T-cell (primary cell): Measurements from ENCODE around the gene TCP10L. TPM values are rescaled to one million over a fixed set of nuclear protein-coding genes. Genes with fewer than 3 reads are reported as not detected.
A peak's percentile ranks its signal among the peaks of the same experiment; 100 is the strongest.
"Not testable (repeated sequence)": the region's sequence is repeated elsewhere in the genome, so short reads cannot be mapped to it uniquely, and the experiment has no call there.

Experiments
- ATAC-seq, 4 experiments: fragments of 200-7000 bp in 3 of 4; fragments of 150-1000 bp in 1 of 4; cut with Tn5 transposase; replicated peaks in 1 of 4; 1 replicate in 3 of 4; 2 replicates in 1 of 4; pipeline ENCODE4 v1.10.0; 2021; ENCODE audit warnings: moderate library complexity in 3 of 4, mild to moderate bottlenecking in 2 of 4, moderate number of reproducible peaks in 1 of 4
- CTCF ChIA-PET, 2 donors: fragments of 300-600 bp; sonication (Branson Sonifier 250); formaldehyde crosslinking; loops; one replicate each; lab custom pipeline; 2022; ENCODE audit warnings: antibody characterized with exemption in 2 of 2; lab: Charles Lee
- POLR2A ChIA-PET, 2 donors: fragments of 300-600 bp; sonication (Branson Sonifier 250); formaldehyde crosslinking; loops; one replicate each; lab custom pipeline; 2022; ENCODE audit warnings: antibody characterized with exemption in 2 of 2; lab: Charles Lee
- DNase-seq, 35 experiments: peaks; one replicate each; pipeline versions ENCODE4 v3.0.0 to v3.0.0-alpha.2; 2013 to 2023
- H3K27ac ChIP-seq: one replicate; pipeline ENCODE4 v1.5.1; 2013; ENCODE audit warnings: low read length
- H3K27me3 ChIP-seq, 2 experiments: replicated peaks in 1 of 2; 1 replicate in 1 of 2; 2 replicates in 1 of 2; pipeline versions ENCODE4 v1.6.1 to v1.7.0; 2013; ENCODE audit warnings: low read length in 1 of 2, mixed read lengths in 1 of 2; ENCODE audit not compliant: control insufficient read depth in 2 of 2, insufficient read depth in 2 of 2; ENCODE audit errors: extremely low read depth in 1 of 2
- H3K36me3 ChIP-seq, 2 donors: 1 replicate in 1 of 2; 2 replicates in 1 of 2; pipeline versions ENCODE4 v1.6.1 to v1.7.0; 2013; ENCODE audit warnings: low read length in 1 of 2; ENCODE audit not compliant: control insufficient read depth in 2 of 2, insufficient read depth in 1 of 2; ENCODE audit errors: extremely low read depth in 1 of 2
- H3K4me1 ChIP-seq, 2 experiments: 1 replicate in 1 of 2; 2 replicates in 1 of 2; pipeline versions ENCODE4 v1.6.1 to v1.7.0; 2013; ENCODE audit warnings: low read length in 2 of 2, mixed read lengths in 1 of 2; ENCODE audit not compliant: insufficient read depth in 2 of 2, control insufficient read depth in 1 of 2; ENCODE audit errors: extremely low read depth in 1 of 2
- H3K4me3 ChIP-seq, 2 donors: 1 replicate in 1 of 2; 2 replicates in 1 of 2; pipeline versions ENCODE4 v1.5.1 to v1.7.0; 2013; ENCODE audit warnings: mild to moderate bottlenecking in 2 of 2, low read length in 1 of 2, moderate library complexity in 1 of 2; ENCODE audit not compliant: control insufficient read depth in 1 of 2; ENCODE audit errors: extremely low read depth in 1 of 2
- H3K9me3 ChIP-seq: 2 replicates; pipeline ENCODE4 v1.7.0; 2013
- H3K27ac Mint-ChIP-seq, 2 donors: one replicate each; pipeline ENCODE4 v1.8.0; 2020 to 2021; ENCODE audit warnings: mild to moderate bottlenecking in 2 of 2, mixed read lengths in 2 of 2
- H3K27me3 Mint-ChIP-seq, 2 donors: one replicate each; pipeline ENCODE4 v1.8.0; 2021 to 2022; ENCODE audit warnings: mixed read lengths in 2 of 2
- H3K36me3 Mint-ChIP-seq: one replicate; pipeline ENCODE4 v1.8.0; 2021; ENCODE audit warnings: mixed read lengths
- H3K4me1 Mint-ChIP-seq, 3 donors: one replicate each; pipeline ENCODE4 v1.8.0; 2020 to 2022; ENCODE audit warnings: mixed read lengths in 3 of 3, mild to moderate bottlenecking in 1 of 3
- H3K4me3 Mint-ChIP-seq, 3 donors: one replicate each; pipeline ENCODE4 v1.8.0; 2020 to 2022; ENCODE audit warnings: mild to moderate bottlenecking in 3 of 3, mixed read lengths in 3 of 3, moderate library complexity in 3 of 3
- H3K9me3 Mint-ChIP-seq, 3 donors: one replicate each; pipeline ENCODE4 v1.8.0; 2020 to 2022; ENCODE audit warnings: mixed read lengths in 3 of 3
- whole genome bisulfite sequencing: methylation state at CpG from one replicate; pipeline ENCODE4 v1.1.5; 2013; ENCODE audit warnings: missing lambda C conversion rate; ENCODE audit not compliant: insufficient coverage; 5-methylcytosine and 5-hydroxymethylcytosine counted together
- total RNA-seq, 35 experiments: library from RNA in 6 of 35; stranded (reverse) in 6 of 35; fragments of 120-200 nt in 1 of 35; gene quantifications; one replicate each; pipeline versions ENCODE4 v1.2.1 to v1.2.4 and lab custom pipeline; 2013 to 2026

Gene TCP10L
- total RNA-seq, 5 donors from 2014 or later (not counting 1 experiment from before 2014, with no cell fraction given), result 0.19 to 0.73 (median 0.39) TPM; not detected in 1

- Mint-ChIP-seq H3K9me3 (peaks cover 5 to 12% (median 8%) of the 10 kb centered on the region in 3 donors), H3K4me3 (peak overlapping the region in 1 of 3 donors; percentile 0), H3K27me3 (no peaks in the 10 kb centered on the region), H3K4me1 (peaks cover 17 to 26% (median 21%) of the 10 kb centered on the region in 3 donors), H3K27ac (no peak overlapping the region), H3K36me3 (peaks cover 25% of the 10 kb centered on the region)
- H3K27ac ChIP-seq, result no peak overlapping the region
- H3K36me3 ChIP-seq, result no peaks in the 10 kb centered on the region
- no peaks in the 10 kb centered on the region for H3K27me3 ChIP-seq
- CTCF ChIA-PET, result no interaction called here
- DNase-seq (no peak), ATAC-seq (no peak)
- WGBS, result 80% methylated on average over 2 of the region's 5 CpGs
- H3K4me3 ChIP-seq, result no peak overlapping the region
- H3K9me3 ChIP-seq, result no peaks in the 10 kb centered on the region
- peaks cover 2 to 14% of the 10 kb centered on the region in 2 experiments for H3K4me1 ChIP-seq
- POLR2A ChIA-PET, result no interaction called here
Observed at GRCh38 chr21:32566741-32567389, 18.5 kb downstream of the TCP10L start.

DNA sequence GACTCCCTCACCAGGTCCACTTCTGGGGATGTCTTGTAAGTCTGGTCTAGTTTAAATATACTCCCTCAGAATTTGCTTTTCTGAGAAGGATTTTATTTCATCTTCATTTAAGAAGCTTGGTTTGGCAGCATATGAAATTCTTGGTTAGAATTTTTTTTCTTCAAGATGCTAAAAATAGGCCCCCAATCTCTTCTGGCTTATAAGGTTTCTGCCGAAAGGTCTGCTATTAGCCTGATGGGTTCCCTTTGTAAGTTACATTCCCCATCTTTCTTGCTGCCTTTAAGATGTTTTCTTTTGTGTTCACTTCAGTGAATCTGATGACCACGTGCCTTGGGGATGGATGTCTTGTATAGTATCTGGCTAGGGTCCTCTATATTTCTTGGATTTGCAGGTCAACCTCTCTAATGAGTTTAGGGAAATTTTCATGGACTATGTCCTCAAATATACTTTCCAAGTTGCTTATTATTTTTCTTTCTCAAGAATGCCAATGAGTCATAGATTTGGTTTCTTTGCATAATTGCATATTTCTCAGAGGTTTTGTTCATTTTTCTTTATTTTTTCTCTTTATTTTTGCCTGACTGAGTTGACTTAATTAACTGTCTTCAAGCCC is 19.4 kb downstream of the TCP10L start:
- H3K4me3 Mint-ChIP-seq, result no peak overlapping the region
- no peak overlapping the region for H3K27ac Mint-ChIP-seq
- CTCF ChIA-PET, result no interaction called here

DNA sequence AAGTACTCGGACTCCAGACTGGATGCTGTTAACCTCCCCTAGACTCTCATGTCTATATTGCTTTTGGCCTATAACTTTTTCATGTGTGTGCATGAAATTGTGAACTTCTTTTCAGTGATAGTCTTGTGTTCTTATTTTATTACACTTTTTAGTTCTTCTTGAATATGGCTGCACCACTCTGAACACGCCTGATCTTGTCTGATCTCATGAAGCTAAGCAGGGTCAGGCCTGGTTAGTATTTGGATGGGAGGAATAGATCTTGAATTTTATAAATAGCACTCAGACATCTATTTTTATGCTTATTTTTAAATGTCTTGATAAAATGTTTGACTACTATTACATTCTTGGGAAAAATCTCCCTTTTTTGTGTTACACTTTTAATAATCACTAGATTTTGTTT is 22.4 kb downstream of the TCP10L start:
- Histone ChIP-seq H3K4me3 (no peak overlapping the region), H3K36me3 (no peaks in the 10 kb centered on the region), H3K27me3 (no peaks in the 10 kb centered on the region), H3K9me3 (no peaks in the 10 kb centered on the region), H3K4me1 (peaks cover 0 to 5% of the 10 kb centered on the region in 2 experiments), H3K27ac (no peak overlapping the region)
- H3K36me3 Mint-ChIP-seq, result peaks cover 25% of the 10 kb centered on the region
- peak overlapping the region in 1 of 2 donors; percentile 7 for H3K27ac Mint-ChIP-seq
- ATAC-seq (no peak), DNase-seq (peak in 1 of 35 experiments; percentile 16)
- H3K4me1 Mint-ChIP-seq, result peaks cover 0 to 8% (median 8%) of the 10 kb centered on the region in 3 donors
- CTCF ChIA-PET, result no interaction called here
- no peaks in the 10 kb centered on the region for H3K27me3 Mint-ChIP-seq
- POLR2A ChIA-PET, result interaction anchor here in 1 of 2 donors (0.6 kb wide), 1 partner anchor 208 kb away, joined by 6 read pairs; the partner anchor contains the start of gene PAXBP1
- H3K9me3 Mint-ChIP-seq, result peaks cover 5 to 12% (median 8%) of the 10 kb centered on the region in 3 donors
- no peak overlapping the region for H3K4me3 Mint-ChIP-seq
- WGBS, result no CpG with 5 or more reads among the region's 2 CpGs

More for the DNA sequence above, 19.4 kb downstream of the TCP10L start:
- no peaks in the 10 kb centered on the region for H3K27me3 Mint-ChIP-seq
- Histone ChIP-seq H3K36me3 (no peaks in the 10 kb centered on the region), H3K4me1 (peaks cover 2 to 14% of the 10 kb centered on the region in 2 experiments), H3K4me3 (no peak overlapping the region), H3K9me3 (no peaks in the 10 kb centered on the region), H3K27ac (no peak overlapping the region), H3K27me3 (no peaks in the 10 kb centered on the region)
- ATAC-seq, result no peak
- no peak for DNase-seq
- H3K9me3 Mint-ChIP-seq, result peaks cover 5 to 12% (median 8%) of the 10 kb centered on the region in 3 donors
- peaks cover 25% of the 10 kb centered on the region for H3K36me3 Mint-ChIP-seq
- no CpG with 5 or more reads among the region's 2 CpGs for WGBS
- POLR2A ChIA-PET, result no interaction called here
- H3K4me1 Mint-ChIP-seq, result peaks cover 20 to 26% (median 21%) of the 10 kb centered on the region in 3 donors

GRCh38 chr21:32562426-32562825 is 22.9 kb downstream of the TCP10L start:
- no peak overlapping the region for H3K4me3 Mint-ChIP-seq
- ATAC-seq (peak in 2 of 4 experiments; percentile 44 to 61), DNase-seq (peak in 12 of 35 experiments; percentile 8 to 36 (median 12))
- Histone ChIP-seq H3K4me3 (no peak overlapping the region), H3K27ac (no peak overlapping the region), H3K9me3 (no peaks in the 10 kb centered on the region), H3K27me3 (no peaks in the 10 kb centered on the region), H3K4me1 (peaks cover 0 to 5% of the 10 kb centered on the region in 2 experiments), H3K36me3 (no peaks in the 10 kb centered on the region)
- no peaks in the 10 kb centered on the region for H3K27me3 Mint-ChIP-seq
- H3K9me3 Mint-ChIP-seq, result peaks cover 5 to 12% (median 8%) of the 10 kb centered on the region in 3 donors
- H3K4me1 Mint-ChIP-seq, result peaks cover 0 to 9% (median 8%) of the 10 kb centered on the region in 3 donors
- peak overlapping the region in 1 of 2 donors; percentile 7 for H3K27ac Mint-ChIP-seq
- 69% methylated on average over 4 of the region's 5 CpGs for WGBS
- H3K36me3 Mint-ChIP-seq, result peaks cover 25% of the 10 kb centered on the region
- ChIA-PET POLR2A (interaction anchor here in 1 of 2 donors (0.6 kb wide), 1 partner anchor 209 kb away, joined by 6 read pairs; the partner anchor contains the start of gene PAXBP1), CTCF (interaction anchor here in 1 of 2 donors (0.5 to 0.6 kb wide), 2 partner anchors 523 to 819 kb away, joined by 3 to 6 read pairs; no protein-coding TSS in a partner anchor)

- H3K4me3 ChIP-seq, H3K9me3 ChIP-seq, H3K4me1 ChIP-seq, H3K4me3 Mint-ChIP-seq, H3K36me3 ChIP-seq, POLR2A ChIA-PET, H3K27me3 ChIP-seq, H3K4me1 Mint-ChIP-seq, ATAC-seq, CTCF ChIA-PET, H3K27ac Mint-ChIP-seq, H3K27me3 Mint-ChIP-seq, DNase-seq, H3K27ac ChIP-seq: not testable (repeated sequence)
- WGBS, result no CpG with 5 or more reads among the region's 1 CpG
- Mint-ChIP-seq H3K9me3 (peaks cover 5 to 12% (median 8%) of the 10 kb centered on the region in 3 donors), H3K36me3 (peaks cover 20% of the 10 kb centered on the region)
Observed at GRCh38 chr21:32561476-32561875, 23.8 kb downstream of the TCP10L start.

- no peaks in the 10 kb centered on the region for H3K27me3 ChIP-seq
- no peaks in the 10 kb centered on the region for H3K36me3 ChIP-seq
- CTCF ChIA-PET, result interaction anchor here in 1 of 2 donors (0.6 to 1.1 kb wide), 2 partner anchors 8 to 41 kb away, joined by 4 read pairs; no protein-coding TSS in a partner anchor
- ATAC-seq (no peak), DNase-seq (no peak)
- H3K9me3 ChIP-seq, result no peaks in the 10 kb centered on the region
- Mint-ChIP-seq H3K27me3 (no peaks in the 10 kb centered on the region), H3K9me3 (peaks cover 5 to 12% (median 8%) of the 10 kb centered on the region in 3 donors), H3K36me3 (peaks cover 14% of the 10 kb centered on the region), H3K4me1 (peaks cover 0 to 9% (median 8%) of the 10 kb centered on the region in 3 donors), H3K4me3 (no peak overlapping the region), H3K27ac (no peak overlapping the region)
- no peak overlapping the region for H3K4me3 ChIP-seq
- H3K4me1 ChIP-seq, result peaks cover 0 to 5% of the 10 kb centered on the region in 2 experiments
- POLR2A ChIA-PET, result interaction anchor here in 1 of 2 donors (0.6 kb wide), 1 partner anchor 45 kb away, joined by 4 read pairs; no protein-coding TSS in a partner anchor
- WGBS, result no CpG with 5 or more reads among the region's 3 CpGs
- H3K27ac ChIP-seq, result no peak overlapping the region
Observed at GRCh38 chr21:32560896-32561295, 24.4 kb downstream of the TCP10L start.
